HFFc6 (cell line): ENCODE measurements around the gene SDC3. TPM values are rescaled to one million over a fixed set of nuclear protein-coding genes. Genes with fewer than 3 reads are reported as not detected.

Source experiments
- DNase-seq: peaks from one replicate; pipeline ENCODE4 v3.0.0-alpha.2; 2018
- H3K27ac Mint-ChIP-seq: 2 replicates; pipeline ENCODE4 v1.8.0; 2020; ENCODE audit warnings: mild to moderate bottlenecking, mixed read lengths
- H3K27me3 Mint-ChIP-seq: 2 replicates; pipeline ENCODE4 v1.8.0; 2021; ENCODE audit warnings: mild to moderate bottlenecking, moderate library complexity, mixed read lengths; ENCODE audit not compliant: insufficient read depth
- H3K36me3 Mint-ChIP-seq: 2 replicates; pipeline ENCODE4 v1.8.0; 2021; ENCODE audit warnings: low read depth, mixed read lengths
- H3K4me1 Mint-ChIP-seq: 2 replicates; pipeline ENCODE4 v1.8.0; 2020; ENCODE audit warnings: low read depth, mixed read lengths
- H3K4me3 Mint-ChIP-seq: 2 replicates; pipeline ENCODE4 v1.8.0; 2020; ENCODE audit warnings: mild to moderate bottlenecking, moderate library complexity, mixed read lengths
- H3K9me3 Mint-ChIP-seq: 2 replicates; pipeline ENCODE4 v1.8.0; 2020; ENCODE audit warnings: mild to moderate bottlenecking, mixed read lengths
- CTCF ChIP-seq: fragments of 200-600 bp; sonication (generic); IDR thresholded peaks from 2 replicates; pipeline ENCODE4 v1.5.0; 2021; ENCODE audit warnings: antibody characterized with exemption, mild to moderate bottlenecking
- total RNA-seq, 6 experiments: library from RNA; stranded (reverse); fragmentation: NEBNext Ultra II Directional; extraction: Animal tissue kit (Norgen Biotek cat#: 25700); gene quantifications; 2 replicates in 1 of 6; 3 replicates in 5 of 6; pipeline ENCODE4 v1.2.3, GENCODE V29; 2021

The SDC3 gene
- total RNA-seq, 6 experiments from 2014 or later, result 50.9 to 60.5 (median 56.7) TPM

DNA sequence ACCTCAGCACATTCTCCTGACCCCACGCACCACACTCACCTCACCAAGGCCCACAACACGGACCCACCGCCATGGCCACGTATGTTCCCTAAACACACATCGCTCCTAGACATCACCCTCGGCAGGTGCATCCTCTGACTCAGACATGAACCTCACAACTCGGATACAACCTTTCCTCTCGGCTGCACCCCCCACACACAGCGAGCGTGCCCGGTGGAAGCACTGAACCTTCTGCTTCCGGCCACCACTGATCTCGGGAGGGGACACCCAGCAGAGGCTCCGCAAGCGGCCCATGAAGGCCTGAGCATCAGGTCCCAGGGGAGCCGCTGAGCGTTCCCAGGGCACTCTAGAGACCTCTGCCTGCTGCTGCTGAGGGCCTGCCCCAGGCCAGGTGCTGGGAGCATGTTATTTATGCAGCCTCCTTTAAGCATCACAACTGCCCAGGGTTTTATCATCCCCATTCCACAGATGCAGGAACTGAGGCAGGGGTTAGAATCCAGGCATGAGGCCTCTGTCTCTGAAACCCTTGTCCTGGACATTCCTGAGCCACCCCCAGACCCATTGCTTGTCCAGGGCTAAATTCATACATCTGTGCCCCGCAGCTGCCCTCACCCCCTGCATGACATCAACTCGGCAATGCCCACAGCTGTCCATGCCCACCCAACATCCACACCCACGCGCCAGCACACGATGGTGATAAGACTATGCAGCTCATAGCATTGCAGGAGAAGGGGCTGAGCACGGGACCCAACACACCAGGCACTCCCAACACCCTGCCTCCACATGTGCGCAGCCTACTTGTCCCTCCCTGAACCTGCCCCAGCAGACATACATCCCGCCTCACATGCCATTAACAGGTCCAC, 27.0 kb downstream of the SDC3 start:
- Mint-ChIP-seq H3K4me1 (peaks cover 28% of the 10 kb centered on the region), H3K27ac (no peak overlapping the region), H3K9me3 (no peaks in the 10 kb centered on the region), H3K4me3 (no peak overlapping the region), H3K27me3 (no peaks in the 10 kb centered on the region; the same call in 1 of the 2 replicates), H3K36me3 (no peaks in the 10 kb centered on the region)
- no peak for DNase-seq
- TF ChIP-seq CTCF, result no peak

- no peak overlapping the region for H3K4me3 Mint-ChIP-seq
- DNase-seq, result no peak
- no peaks in the 10 kb centered on the region; the same call in 1 of the 2 replicates for H3K27me3 Mint-ChIP-seq
- no peak overlapping the region for H3K27ac Mint-ChIP-seq
- H3K36me3 Mint-ChIP-seq, result no peaks in the 10 kb centered on the region
- no peak for TF ChIP-seq CTCF
- no peaks in the 10 kb centered on the region for H3K9me3 Mint-ChIP-seq
- H3K4me1 Mint-ChIP-seq, result peaks cover 28% of the 10 kb centered on the region
Observed at GRCh38 chr1:30880678-30881318, 27.8 kb downstream of the SDC3 start.

DNA sequence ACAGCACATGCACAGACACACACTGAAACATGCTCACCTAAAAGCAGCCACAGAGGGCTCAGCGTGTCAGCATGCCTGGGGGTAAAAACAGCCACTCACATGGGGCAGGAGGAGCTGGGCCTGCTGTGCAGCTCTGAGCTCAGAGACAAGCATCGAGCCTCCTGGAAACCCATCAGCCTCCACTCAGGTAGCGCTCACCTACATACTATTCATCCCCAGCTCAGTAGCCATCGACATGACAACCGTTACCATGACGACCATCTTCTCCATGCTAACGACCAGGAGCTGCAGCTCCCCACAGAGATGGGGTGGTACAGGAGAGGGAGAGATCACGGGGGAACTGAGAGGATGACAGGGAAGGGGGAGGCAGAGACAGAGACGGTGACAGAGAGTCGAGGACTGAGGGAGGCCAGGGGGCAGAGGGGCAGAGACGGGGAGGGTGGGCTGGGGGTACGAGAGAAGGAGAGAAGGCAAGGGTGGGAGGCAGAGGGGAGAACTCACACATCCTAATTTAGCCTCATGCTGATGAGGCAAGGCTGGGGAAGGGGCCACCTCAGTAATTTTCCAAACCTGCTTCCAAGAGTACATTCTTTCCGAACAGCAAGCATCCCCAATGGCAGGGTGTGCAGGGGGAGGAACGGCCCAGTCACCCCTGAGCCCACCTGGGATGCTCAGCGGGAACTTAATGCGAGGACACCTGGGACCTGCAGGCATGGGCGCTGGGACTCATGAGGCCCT, 28.4 kb downstream of the SDC3 start:
- Mint-ChIP-seq H3K27ac (peak overlapping the region; percentile 26), H3K9me3 (no peaks in the 10 kb centered on the region), H3K4me3 (no peak overlapping the region), H3K36me3 (no peaks in the 10 kb centered on the region), H3K4me1 (peaks cover 28% of the 10 kb centered on the region), H3K27me3 (no peaks in the 10 kb centered on the region; the same call in 1 of the 2 replicates)
- peak; percentile 23 for DNase-seq
- no peak for TF ChIP-seq CTCF

DNA sequence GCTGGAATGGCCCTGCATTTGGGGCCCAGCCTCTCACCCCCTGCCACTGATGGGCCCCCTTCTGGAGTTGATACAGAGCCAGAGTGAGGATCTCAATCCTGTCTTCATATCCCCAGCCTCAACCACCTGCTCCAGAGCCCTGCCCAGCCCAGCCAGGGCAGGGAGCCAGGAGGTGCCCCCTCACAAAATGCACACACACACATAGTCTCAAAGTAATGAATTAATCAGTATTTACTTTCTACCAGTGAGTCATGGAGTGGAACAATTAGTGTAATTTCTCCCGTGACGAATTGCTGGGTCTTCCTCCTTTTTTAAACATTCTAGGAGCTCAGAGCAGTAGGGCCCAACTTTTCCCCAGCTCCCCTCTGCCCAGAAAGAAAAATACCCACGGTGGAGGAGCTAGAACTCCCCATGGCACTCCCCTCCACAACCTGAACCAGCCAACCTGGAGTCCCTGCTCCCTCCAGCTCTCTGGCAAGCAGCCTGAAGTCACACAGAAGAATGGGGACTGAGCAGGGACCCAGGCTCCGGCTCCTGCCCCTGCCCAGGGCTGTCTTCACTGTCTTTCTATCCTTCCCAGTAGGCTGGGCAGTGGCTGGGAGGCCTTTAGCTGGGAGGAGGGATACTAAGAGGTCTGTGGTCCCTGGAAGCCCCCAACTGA, 29.3 kb downstream of the SDC3 start:
- no peaks in the 10 kb centered on the region for H3K9me3 Mint-ChIP-seq
- TF ChIP-seq CTCF, result no peak
- H3K36me3 Mint-ChIP-seq, result no peaks in the 10 kb centered on the region
- H3K27me3 Mint-ChIP-seq, result no peaks in the 10 kb centered on the region; the same call in 1 of the 2 replicates
- peak; percentile 29 for DNase-seq
- no peak overlapping the region for H3K4me3 Mint-ChIP-seq
- peak overlapping the region; percentile 26 for H3K27ac Mint-ChIP-seq
- H3K4me1 Mint-ChIP-seq, result peaks cover 28% of the 10 kb centered on the region

GRCh38 chr1:30878559-30878958, 30.0 kb downstream of the SDC3 start:
- Mint-ChIP-seq H3K4me3 (no peak overlapping the region), H3K4me1 (peaks cover 28% of the 10 kb centered on the region), H3K9me3 (peaks cover 2% of the 10 kb centered on the region; the same call in 1 of the 2 replicates), H3K36me3 (peaks cover 4% of the 10 kb centered on the region), H3K27me3 (no peaks in the 10 kb centered on the region; the same call in 1 of the 2 replicates), H3K27ac (no peak overlapping the region)
- TF ChIP-seq CTCF, result no peak
- DNase-seq, result no peak
